NCI-H187 (cell line): ENCODE results near the gene GSDME.

Experiments used
- DNase-seq, 2 experiments: peaks; one replicate each; lab custom pipeline; 2025; lab: John Stamatoyannopoulos, UW

The GSDME gene

DNA sequence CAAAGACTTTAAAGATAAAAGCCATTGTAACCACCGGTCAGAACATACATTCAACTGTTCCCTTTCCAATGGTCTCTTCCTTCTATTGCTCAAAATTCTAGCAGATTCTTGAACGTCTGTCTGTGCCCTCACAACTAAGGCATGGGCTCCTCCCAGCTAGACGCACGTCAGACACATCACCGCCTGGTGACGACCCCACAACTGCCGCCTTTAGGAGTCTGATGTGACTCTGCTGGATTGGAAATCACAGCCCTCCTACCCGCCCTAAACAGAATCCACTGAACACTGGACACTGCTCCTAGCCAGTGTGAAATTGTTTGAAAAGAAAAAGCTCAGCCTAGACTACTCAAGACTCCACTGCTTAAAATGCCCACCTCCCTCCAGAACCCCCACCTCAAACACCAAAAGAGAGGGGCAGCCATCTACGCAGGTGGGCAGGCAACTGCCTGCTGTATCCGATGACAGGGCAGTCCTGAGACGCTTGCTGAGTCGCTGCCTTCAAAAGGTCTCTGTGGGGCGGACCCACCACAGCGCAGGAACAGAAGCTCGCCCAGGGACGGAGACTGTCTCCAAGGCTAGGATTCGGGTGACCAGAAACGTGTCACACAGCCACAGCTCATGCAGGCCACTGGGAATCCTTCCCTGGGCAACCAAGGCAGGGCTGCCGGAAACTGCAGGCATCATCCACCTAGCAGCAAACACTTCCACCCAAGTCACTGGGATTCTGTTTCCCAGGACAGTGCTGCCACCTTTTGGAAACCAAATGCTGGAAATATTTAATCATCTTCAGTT is 34.7 kb downstream of the GSDME start:
- DNase-seq = no peak

DNA sequence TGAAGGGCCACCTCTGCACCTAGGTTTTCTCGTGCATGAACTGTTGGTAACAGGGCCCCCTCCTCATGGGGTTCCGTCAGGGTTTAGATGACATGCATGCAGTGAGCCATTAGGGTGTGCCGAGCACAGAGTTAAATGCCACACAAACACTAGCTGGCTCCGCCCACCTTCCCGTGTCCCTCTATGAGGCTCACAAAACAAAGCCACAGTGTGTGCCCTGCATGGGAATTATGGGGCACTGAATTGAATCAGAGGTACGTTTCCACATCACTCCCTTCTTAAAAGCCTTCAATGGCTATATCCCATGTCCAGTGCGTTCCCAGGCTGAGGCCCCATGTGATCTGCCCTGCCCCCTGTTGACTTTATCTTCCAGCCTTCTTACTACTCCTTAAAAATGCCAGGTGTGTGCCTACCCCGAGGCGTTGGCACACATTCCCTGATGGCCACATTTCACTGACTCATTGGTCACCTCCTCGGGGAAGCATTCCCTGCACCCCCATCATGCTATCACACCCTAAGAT is 35.7 kb downstream of the GSDME start:
- no peak for DNase-seq

DNA sequence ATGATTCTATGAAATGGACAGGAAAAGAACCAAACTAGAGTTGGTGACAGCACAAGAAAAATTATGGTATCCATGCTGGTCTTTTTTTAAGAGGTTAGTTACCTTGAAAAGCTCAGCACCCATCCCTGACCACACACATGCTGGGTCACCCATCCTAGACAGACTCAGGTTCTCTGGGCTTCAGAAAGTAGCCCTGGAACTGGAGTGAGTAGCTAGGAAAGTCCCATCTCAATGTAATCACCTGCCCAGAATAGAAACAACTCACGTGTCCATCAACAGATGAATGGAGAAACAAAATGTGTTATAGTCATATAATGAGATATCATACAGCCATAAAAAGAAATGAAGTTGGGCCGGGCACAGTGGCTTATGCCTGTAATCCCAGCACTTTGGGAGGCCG is 37.0 kb downstream of the GSDME start:
- DNase-seq = no peak

DNA sequence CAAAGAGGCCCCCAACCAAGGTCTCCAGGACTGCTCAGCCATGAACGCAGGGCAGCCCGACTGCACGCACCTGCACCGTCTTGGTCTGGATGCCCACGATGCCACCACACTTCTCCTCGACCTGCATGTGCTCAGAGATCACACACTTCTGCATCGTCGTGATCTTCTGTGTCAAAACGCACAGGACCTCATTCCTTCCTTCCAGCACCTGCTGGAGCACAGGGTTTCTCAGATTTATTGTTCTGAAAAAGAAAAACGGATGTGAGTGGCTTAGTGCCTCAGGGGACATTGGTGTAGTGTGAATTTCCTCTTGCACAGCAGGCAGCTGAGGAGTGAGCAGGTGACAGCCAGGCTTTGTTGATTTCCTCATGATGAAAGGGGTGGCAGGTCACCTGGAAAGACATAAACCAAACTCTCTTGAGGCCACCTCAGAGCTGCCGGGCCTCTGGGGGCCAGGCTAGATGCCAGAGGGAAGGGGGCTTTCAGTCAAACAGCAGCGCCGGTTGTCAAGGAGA is 38.2 kb downstream of the GSDME start:
- DNase-seq = no peak

DNA sequence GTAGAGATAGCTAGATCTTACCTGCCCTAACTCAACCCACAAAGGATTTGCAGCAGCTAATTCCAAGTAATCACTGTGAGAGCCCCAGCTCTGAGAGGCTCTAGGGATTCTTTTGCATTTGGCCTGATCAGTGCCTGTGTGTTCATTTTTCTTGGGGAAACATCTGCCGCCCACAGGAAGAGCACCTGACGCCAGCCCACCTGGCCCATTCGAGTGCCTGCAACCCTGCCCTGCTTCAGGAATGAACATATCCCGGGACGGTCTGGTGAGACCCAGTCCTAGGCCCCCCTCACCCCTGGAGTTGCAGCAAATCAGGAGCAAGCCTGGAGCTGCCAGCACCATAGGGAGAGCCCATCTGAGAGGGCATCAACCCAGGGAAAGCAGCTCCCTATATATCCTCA is 38.8 kb downstream of the GSDME start:
- DNase-seq = no peak

DNA sequence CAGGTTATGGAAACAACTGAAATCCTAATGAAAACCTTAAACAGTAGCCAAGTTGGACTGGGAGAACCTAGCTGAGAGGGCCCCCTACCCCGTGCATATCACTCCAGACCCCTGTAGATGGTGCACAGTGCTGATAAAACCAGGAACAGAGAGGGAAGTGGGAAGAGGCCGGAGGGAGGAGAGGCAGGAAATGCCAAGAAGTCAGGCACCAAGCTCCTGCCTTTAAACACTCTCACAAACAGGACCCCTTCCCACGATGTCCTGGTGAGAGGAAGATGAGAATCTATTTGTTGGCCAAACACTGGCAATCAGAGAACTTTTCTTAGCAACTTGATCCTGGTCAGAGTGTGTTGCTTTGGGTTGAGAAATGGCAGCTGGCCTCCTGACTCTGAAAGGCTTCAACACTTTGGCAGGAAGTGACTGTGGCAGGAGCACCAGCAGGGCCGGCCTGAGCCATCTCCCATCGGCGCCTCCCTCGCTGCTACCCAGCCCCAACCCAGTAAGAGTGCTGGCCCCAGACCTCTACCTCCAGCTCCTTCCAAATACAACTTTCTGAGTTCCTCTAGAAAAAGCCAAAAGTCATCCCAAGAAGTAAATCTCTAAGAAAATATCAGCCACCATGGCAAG is 39.5 kb downstream of the GSDME start:
- DNase-seq = no peak

DNA sequence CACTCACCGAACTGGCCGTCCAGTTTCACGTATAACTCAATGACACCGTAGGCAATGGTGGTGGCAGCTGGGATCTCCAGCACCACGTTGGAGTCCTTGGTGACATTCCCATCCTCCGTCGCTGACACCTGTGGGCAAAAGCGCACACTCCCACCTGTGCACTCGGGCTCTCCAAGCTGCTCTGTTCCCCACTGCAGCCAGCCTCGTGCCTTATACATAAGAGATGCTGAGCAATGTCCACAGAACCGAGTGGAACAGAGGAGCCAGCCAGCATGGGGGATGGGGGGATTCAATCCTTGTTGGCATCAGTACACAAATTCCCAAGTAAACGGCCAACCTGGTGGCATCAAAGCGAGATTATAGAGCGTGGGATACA is 40.0 kb downstream of the GSDME start:
- no peak for DNase-seq

DNA sequence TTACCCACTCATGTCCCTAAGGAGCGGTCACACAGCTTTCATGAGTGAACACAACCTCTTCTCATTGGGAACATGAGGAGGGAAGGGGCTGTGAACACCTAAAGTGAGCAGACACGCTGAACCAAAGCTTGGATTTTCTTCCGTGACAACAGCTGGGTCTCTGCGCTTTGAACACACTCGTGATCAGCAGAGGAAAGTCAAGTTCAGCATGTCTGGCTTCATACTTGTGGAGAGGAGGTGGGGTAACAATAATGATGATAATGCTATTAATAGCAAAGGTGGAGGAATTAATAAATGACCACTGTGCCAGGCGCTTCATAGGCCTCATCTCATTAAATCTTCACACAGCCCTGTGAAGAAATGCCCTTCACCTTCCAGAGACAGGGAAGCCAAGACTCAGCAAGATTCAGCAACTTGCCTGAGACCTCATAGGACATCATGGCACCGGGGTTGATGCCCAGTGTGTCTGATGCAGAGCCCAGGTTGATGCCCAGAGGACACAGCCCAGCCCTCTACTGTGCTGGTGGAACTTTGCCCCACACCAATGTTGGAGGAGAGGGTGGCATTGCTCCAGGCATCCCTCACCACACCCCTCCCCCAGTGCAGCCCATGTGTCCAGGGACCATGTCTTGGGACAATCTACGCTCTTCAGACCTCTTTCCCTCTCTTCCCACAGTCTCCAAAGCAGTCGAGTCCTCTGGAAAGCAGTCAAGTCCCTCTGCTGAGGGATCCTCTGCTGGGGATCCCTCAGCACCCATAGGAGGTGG is 40.6 kb downstream of the GSDME start:
- no peak for DNase-seq

DNA sequence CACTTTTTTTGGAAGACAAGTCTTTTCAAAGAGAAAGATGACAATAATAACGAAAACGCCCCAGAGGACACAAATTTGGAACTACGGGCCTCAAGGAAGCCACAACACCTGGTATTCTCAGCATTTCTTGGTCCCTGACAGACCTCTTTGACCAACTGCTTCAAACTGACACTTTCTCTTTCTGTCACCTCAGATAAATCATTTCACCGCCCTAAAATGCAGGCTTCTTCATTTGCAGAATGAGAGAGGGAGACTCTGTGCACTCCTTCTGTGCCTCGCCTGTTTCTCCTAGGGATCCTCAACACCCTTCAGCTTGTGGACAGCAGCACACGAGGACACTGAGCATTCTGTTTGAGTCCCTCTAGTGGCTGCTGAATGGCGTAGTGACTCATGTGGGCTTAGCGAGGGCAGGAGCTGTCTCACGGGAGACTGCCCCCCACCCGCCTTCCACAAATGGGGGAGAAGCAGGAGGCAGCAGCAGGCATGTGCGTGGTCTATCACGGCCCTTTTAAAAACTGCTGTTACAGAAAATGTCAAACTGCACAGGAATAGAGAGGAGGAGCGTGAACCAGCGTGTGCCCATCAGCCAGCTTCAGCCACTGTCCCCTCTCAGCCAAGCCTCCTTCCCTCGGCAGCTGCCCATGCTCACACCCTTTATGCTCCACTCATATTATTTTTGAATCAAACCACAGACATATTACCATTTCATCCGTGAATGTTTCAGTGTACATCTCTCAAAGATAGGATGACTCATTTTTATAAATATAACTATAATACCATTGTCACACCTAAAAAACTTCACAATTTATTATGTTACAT is 41.4 kb downstream of the GSDME start:
- no peak for DNase-seq

DNA sequence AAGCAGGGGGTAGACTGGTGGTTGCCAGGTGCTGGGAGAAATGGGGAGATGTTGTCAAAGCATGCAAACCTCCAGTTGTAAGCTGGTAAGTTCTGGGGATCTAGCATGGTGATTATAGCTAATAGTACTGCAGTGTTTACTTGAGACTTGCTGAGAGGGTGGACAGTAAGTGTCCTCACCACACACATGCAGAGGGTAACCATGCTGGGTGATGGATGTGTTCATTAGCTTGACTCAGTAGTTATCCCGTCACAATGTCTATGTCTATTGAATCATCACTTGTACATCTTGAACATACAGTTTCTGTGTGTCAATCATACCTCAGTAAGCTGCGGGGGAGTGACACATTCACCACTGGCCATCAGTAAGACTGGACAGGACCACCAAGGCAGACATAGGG is 42.1 kb downstream of the GSDME start:
- DNase-seq = no peak

DNA sequence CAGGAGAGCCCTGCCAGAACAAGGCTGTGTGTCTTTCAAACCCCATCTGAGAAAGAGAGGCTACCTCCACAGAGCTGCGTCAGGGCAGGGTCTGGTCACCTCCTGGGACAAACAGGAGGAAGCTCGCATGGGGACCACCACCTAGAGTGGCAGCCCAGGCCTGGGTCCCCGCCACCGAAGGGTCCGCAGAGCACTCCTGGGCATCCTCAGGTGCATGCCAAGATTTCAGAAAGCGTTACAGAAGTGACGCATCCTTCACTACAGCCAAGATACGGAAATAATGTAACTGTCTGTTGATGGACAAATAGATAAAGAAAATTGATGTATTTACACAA is 42.6 kb downstream of the GSDME start:
- no peak for DNase-seq

DNA sequence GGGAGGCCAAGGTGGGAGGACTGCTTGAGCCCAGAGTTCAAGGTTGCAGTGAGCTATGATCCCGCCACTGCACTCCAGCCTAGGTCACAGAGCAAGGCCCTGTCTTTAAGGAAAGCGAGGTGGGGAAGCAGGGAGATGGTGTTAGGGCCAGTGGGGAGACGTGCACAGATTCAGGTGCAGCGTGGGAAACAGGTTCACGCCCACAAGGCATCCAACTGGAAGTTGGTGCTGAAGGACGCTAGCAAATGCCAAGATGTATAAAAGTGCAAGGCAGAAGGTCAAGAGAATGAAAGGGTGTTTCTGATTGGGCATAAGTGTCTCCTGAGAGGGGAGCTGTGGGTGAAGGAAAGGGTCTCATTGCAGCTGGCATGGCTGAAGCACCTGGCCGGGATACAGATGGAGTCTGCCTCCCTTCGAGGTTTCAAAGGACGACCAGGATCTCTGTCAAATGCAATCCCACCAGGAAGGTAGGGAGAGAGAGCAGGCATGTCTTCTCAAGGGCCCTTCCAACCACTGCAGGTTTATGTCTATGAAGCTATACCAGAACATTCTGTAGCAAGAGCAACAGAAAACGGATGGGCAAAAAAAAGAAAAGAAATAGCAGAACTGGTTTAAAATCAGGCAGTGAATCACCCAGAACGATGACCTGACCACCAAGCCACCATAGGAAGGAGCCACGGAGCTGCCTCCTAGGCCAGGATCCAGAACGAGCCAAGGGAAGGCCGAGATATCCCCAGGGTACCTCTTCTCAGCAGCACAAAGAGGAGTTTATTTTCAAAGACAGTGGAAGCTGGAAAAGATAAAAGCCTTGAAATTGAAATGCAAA is 43.2 kb downstream of the GSDME start:
- no peak for DNase-seq

DNA sequence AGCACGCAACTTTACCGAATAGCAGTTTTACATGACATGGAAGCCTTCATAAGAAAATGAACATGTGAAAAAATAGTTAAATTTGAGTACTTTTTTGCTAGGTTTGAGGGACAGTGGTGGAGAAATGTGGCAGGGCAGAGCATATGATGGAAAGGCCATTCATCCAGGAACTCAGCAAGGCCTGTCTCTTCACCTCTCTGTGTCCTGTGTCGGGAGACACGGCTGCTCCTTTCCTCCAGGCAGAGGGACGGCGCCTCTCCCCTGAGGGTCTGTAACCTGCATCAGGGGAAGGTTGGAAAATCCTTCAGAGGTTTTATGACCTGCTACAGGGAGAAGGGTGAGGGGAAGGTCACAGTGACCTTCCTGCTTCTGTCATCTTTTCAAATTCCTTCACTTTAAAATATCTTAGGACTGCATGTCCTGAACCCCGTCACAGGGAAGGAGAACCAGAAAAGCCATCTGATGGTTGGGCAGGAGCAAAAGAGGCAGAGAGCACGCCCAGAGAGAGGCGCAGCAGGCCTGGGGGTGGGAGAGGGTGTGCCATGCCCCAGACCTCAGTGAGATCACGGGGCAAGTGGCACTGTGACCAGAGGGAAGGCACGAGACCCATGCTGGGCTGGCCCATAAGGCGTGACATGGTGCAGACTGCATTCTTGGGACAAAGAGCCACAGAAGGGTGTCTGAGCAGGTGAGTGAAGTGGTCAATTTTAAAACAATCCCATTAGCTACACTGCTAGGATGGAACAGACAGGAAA is 44.0 kb downstream of the GSDME start:
- DNase-seq = no peak

DNA sequence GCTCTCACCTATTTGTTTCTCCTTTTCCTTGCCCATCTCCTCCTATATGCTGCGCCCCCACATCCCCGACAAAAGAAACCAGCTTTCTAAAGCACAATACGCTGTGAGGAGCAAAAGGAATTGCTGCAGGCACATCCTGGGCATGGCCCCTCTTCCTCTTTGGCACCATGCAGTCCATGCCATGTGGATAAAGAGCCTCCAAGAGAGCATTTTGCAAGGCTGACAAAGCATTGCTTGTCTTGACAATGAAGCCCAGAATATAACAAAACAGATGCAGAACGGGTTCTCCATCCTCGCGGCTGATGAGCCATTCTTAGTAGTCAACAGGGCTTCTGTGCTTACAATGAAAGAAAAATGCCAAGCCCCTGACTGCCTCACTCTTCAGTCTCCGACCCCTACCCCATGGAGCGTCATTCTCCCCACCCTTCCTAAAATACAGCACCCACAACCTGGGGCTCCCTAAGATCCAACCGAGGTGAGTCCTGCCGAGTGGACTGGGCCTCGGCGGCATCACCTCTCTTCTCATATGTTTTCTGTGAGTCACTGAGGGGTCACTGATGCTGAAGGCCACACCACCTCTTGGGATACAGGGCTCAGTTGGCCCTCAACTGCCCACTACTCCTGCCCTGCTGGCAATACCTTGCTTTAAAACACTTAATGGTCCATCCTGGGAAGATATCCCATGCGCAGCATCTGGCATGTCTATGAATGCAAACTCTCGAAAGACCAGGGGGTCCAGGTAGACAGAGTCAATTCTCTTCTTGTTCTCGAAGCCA is 47.5 kb downstream of the GSDME start:
- DNase-seq = no peak

DNA sequence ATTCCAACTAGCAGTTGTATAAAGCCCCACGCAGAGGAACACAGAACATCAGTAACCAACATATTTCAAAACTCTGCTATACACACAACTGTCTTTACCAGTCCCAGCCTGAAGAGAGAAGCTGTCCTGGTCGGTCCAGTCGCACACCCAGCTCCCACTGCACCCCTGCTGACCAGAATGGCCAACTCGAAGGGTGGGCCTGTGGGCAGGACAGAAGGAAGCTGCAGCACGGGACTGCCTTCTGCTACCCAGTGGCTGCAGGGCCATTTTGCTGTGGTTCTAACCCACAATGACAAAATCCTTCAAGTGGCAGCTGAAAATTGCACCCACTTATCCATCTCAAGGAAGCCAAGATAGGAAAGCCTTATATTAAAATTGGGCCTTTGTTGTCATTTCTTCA is 48.2 kb downstream of the GSDME start:
- DNase-seq = no peak

DNA sequence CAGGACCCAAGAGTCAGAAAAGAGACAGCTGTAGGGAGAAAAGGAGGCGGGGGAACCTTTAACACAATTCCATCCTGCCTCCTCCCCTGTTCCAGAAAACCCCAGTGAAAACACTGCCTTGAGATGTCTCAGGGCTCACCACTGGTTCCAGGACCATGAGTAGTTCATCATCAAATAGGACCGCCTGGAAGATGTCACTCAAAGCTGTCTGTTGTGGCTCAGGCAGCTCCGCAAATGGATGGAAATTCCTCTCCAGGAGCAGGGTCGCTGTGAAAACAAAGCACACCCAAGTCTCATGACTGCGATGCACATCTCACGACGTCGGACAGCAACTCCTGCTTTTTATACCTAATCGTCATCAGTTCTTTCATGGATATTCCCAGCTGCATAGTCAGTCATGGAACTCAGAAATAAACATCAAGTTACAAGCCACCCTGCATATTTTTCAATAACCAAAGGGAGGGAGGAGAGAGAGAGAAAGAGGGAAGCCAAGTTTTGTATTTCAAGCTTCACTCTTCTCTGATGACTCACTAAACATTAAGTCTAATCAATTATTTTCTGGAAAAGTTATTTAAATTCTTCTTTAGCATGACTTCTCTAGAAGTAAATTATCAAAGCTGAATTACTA is 49.2 kb downstream of the GSDME start:
- no peak for DNase-seq

DNA sequence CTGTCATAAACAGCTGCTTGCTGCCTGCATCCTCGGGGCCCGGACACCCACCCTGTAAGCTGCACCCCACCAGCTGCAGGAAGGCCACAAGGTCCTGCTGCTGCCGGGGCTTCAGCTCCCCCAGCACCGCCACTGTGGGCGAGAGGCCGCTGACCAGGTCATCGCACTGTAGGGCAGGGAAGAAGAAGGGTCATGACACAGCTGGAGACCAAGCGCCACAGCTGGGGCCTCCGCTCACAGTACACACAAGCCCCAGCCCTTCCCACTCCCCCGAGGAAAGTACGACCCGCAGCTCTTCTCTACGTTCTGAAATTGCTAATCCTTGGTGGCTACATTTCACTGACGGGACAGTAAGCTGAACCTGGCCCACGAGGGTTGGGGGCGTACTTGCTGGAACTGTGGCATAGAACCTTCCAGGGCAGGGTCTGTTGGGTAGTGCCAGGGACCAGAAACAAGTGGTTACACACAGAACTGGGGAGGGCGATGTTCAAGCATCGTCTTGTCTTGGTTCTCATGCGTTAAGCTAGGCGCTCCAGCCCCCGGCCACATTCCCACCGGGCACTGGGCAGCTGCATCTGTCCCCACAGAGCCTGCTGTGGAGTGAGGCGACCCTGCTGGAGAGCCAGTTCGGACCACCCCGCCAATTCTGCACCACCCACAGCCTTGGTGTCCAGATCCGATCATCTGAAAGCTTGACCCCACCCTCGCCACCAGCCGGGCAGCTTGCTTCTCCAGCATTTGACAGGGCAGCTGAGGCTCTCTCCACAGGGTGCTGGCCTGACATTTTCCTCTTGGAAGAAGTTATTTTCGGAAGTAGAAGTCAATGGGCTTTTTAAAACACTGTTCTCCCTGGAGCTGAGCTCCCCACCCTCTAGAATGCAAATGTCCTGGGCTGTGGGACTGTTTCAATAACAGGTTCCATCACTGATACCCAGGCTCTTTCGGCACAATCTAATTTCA is 50.8 kb downstream of the GSDME start:
- no peak for DNase-seq

DNA sequence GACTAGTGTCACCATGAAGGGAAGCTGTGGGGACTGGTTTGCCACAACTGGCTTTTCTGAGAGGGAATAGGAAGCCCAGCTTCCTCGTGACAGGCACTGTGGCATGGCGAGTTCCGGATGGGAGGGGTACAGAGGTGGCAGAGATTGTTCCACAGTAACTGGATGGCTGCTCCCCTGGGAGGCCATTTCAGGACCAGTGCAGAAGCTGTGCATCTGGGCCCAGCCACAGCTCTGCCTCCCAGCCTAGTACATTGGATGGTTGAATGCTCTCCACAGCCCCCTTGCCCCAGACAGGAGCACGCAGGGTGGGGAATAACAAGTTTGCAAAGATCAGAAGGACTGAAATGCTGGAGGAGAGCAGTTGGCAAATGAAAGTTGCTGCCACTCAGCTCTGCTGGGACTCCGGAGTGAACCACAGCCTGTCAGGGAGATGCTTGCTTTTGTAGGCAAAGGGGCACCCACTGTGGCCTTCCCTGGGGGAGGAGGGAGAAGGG is 51.8 kb downstream of the GSDME start:
- DNase-seq = no peak
